ENCODE data around the gene FAM168A.
A peak's percentile ranks its signal among the peaks of the same experiment; 100 is the strongest.

FAM168A gene

GRCh38 chr11:73597956-73598718, at the start of gene FAM168A:
Gene FAM168A (minus strand): TSS chr11:73598112. CDS start chr11:73468474, 129,638 bp downstream.
- TF ChIP-seq, protein P1, sequence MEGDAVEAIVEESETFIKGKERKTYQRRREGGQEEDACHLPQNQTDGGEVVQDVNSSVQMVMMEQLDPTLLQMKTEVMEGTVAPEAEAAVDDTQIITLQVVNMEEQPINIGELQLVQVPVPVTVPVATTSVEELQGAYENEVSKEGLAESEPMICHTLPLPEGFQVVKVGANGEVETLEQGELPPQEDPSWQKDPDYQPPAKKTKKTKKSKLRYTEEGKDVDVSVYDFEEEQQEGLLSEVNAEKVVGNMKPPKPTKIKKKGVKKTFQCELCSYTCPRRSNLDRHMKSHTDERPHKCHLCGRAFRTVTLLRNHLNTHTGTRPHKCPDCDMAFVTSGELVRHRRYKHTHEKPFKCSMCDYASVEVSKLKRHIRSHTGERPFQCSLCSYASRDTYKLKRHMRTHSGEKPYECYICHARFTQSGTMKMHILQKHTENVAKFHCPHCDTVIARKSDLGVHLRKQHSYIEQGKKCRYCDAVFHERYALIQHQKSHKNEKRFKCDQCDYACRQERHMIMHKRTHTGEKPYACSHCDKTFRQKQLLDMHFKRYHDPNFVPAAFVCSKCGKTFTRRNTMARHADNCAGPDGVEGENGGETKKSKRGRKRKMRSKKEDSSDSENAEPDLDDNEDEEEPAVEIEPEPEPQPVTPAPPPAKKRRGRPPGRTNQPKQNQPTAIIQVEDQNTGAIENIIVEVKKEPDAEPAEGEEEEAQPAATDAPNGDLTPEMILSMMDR (IDR thresholded peaks at IDR 0.05; ENCODE audit: low read depth, low read length): peak; percentile 17
- peak within 1 kb of the TSS; percentile 91 to 95 for H3K4me3 ChIP-seq (replicated peaks in 1 of 2; ENCODE audit: low read depth in 2 of 2, low read length in 2 of 2)
- DNase-seq (ENCODE audit: low read depth in 2 of 2): peak; percentile 98

DNA sequence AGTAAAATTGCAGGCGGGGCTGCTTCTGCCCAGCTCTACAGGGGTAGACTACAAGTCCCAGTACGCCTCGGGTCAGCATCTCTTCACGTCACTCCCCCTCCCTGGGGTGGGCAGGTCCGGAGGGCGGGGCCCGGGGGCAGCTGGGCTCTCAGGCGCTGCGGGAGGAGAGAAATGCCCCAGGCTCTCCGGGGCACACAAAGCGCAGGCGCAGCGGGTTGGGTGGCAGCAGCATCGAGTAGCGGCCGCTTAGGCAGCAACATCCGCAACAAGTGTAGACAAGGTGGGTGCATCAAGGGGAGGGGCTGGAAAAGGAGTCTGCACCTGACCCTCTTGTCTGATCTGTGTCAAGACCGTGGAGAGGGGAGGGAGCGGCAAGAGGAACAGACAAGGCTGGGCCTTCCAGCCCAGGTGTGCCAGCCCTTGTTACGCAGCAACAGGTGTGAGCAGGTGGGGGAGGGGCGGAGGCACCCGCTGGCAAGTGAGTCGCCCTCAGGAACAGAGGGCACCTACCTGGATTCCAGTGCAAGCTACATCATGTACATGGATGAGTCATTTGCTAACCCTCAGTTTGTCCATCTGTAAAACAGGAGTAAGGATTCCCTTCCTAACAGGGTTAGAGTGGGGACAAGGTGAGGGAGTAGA, 49.7 kb upstream of the FAM168A start:
- TF ChIP-seq, protein P1 (IDR thresholded peaks at IDR 0.05; ENCODE audit: low read depth, low read length): no peak
- H3K4me3 ChIP-seq (replicated peaks in 1 of 2; ENCODE audit: low read depth in 2 of 2, low read length in 2 of 2): peak overlapping the region in 1 of 2 donors; percentile 26

DNA sequence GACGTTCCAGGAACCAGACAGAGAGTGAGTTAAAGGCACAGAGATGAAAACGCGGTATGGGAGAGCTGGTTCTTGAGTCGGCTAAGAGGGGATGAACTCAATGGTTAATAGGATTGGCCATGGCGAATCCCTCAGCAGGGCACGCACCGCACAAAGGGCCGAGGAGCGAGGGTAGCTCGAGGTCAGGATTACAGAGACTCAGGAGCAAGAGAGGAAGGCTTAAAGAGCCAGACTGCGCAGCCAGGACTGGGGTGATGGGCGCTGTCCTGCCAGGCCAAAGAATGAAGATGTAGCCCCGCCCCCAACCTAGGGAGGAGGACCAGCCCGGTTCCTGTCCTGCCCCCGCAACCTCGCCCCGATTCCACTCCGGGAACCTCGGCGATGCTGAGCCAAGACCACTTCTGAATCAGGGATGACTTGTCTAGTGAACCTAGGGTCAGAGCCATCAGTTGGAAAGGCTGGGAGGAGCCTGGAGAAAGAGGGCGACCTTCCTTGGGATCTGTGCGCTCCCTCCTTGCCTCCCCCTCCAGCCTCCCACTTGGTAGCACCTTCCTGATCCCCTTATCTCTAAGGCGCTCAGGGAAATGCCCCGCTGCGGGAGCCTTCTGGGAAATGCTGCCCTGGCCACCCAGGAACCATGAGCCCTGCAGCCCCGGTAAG, 48.2 kb upstream of the FAM168A start, which contains the start of gene PLEKHB1:
PLEKHB1 (plus strand) TSS at position 610 of the 660 bp plus-strand sequence; CDS start at position 638, 28 bp downstream.
- TF ChIP-seq, protein P1 (IDR thresholded peaks at IDR 0.05; ENCODE audit: low read depth, low read length): no peak
- no peak within 1 kb of the TSS for H3K4me3 ChIP-seq (replicated peaks in 1 of 2; ENCODE audit: low read depth in 2 of 2, low read length in 2 of 2)
- peak in 1 of 2 donors; percentile 29 for DNase-seq (ENCODE audit: low read depth in 2 of 2)

More for the DNA sequence above, 49.7 kb upstream of the FAM168A start:
- peak; percentile 73 to 88 for DNase-seq (ENCODE audit: low read depth in 2 of 2)

- H3K4me3 ChIP-seq (replicated peaks in 1 of 2; ENCODE audit: low read depth in 2 of 2, low read length in 2 of 2): no peak overlapping the region
- no peak for DNase-seq (ENCODE audit: low read depth in 2 of 2)
- TF ChIP-seq, protein P1 (IDR thresholded peaks at IDR 0.05; ENCODE audit: low read depth, low read length): no peak
Observed at GRCh38 chr11:73645121-73645969, 47.4 kb upstream of the FAM168A start.

DNA sequence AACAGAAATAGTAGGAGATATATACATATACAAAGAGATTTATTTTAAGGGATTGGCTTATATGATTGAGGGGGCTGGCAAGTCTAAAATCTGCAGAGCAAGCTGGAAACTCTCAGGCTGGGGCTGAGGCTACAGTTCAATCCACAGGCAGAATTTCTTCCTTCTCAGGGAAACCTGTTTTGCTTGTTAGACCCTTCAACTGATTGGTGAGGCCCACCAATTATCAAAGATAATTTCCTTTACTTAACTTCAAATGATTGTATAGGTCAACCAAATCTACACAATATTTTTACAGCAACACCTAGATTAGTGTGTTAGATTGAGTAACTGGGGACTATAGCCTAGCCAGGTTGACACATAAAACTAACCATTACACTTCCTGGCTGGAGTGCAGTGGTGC, 43.8 kb upstream of the FAM168A start:
- TF ChIP-seq, protein P1 (IDR thresholded peaks at IDR 0.05; ENCODE audit: low read depth, low read length): no peak
- DNase-seq (ENCODE audit: low read depth in 2 of 2): no peak
- H3K4me3 ChIP-seq (replicated peaks in 1 of 2; ENCODE audit: low read depth in 2 of 2, low read length in 2 of 2): no peak overlapping the region

GRCh38 chr11:73640592-73640991, 42.7 kb upstream of the FAM168A start:
- DNase-seq (ENCODE audit: low read depth in 2 of 2): no peak
- TF ChIP-seq, protein P1 (IDR thresholded peaks at IDR 0.05; ENCODE audit: low read depth, low read length): no peak

More at GRCh38 chr11:73640592-73640991, 42.7 kb upstream of the FAM168A start:
- H3K4me3 ChIP-seq (replicated peaks in 1 of 2; ENCODE audit: low read depth in 2 of 2, low read length in 2 of 2): no peak overlapping the region
